GM12874 (cell line): ENCODE measurements around the gene ERCC5.

Source experiments
- CTCF ChIP-seq: IDR thresholded peaks from 2 replicates; pipeline ENCODE4 v1.5.1; 2011; ENCODE audit warnings: low read depth, mild to moderate bottlenecking, control low read depth, low read length, moderate library complexity; ENCODE audit not compliant: insufficient read depth

ERCC5 gene

DNA sequence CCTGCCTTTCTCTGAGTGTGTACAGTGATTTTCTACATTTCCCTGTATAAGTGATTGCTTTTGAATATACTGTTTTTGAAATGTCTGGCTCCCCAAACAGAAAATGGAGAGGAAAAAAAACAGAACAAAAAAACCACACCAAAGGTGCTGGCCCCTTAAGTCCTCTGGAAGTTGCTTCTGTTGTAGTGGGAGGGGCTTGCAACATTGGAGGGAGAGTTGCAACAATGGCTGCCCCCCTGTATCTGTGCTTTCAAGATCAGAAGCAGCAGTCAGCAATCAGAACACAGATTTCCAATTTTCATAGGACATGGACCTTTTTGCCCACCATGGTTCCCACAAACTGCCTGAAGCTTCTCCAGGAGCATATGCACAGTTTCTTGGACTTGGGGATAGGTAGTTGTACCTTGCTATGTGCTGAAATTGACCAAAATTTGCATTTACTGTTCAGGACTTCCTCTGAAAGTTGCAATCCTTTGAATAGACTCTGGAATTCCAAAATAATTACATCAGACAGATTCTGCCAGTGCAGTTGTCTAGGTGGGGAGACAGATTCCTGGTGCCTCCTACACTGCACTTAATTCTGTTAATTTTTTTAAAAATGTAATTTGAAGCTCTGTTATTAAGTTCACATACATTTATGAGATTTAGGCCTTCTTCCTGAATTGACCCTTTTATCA is 33.1 kb upstream of the ERCC5 start:
- TF ChIP-seq CTCF = no peak

- no peak for TF ChIP-seq CTCF
These were observed 31.7 kb upstream of the ERCC5 start for GRCh38 chr13:102814025-102814607.

DNA sequence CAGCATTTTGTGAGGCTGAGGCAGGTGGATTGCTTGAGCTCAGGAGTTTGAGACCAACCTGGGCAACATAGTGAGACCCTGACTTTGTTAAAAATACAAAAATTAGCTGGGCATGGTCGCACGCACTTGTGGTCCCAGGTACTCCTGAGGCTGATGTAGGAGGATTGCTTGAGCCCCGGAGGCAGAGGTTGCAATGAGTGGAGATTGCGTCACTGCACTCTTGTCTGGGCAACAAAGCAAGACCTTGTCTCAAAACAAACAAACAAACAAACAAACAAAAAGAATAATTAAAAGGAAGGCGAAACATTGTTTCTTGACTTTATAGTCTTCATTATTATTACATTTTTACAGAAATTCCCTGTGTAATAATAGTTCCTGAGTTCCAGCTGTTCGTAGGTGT is 31.0 kb upstream of the ERCC5 start:
- TF ChIP-seq CTCF = no peak

DNA sequence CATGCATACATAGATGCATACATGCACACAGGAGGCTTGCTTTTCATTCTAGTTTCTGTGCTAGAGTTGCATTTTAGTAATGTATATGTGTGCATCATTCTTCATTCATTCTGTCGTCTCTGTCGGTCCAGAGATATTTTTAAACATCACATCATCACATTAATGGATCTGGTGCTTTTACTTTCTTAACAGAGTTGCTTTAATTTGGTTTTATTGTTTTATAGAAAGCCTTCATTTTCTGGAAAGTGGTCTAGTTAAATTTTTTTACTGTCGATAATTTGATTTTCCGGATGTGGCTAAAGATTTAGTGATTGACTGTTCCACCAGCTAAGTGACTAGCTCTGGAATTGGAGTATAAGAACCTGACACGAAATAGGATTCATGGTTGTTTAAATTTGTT is 30.0 kb upstream of the ERCC5 start:
- TF ChIP-seq CTCF = no peak

- no peak for TF ChIP-seq CTCF
These were observed 29.1 kb upstream of the ERCC5 start for GRCh38 chr13:102816708-102817107.

- no peak for TF ChIP-seq CTCF
These were observed 28.6 kb upstream of the ERCC5 start for GRCh38 chr13:102817241-102817640.

- TF ChIP-seq CTCF = no peak
These were observed 27.9 kb upstream of the ERCC5 start for GRCh38 chr13:102817907-102818306.
